Umbilical cord (tissue), 2 donors: Measurements from ENCODE around the gene LRP6. TPM values are rescaled to one million over a fixed set of nuclear protein-coding genes. Genes with fewer than 3 reads are reported as not detected.
A peak's percentile ranks its signal among the peaks of the same experiment; 100 is the strongest.
"Not testable (repeated sequence)": the region's sequence is repeated elsewhere in the genome, so short reads cannot be mapped to it uniquely, and the experiment has no call there.

Source experiments
- DNase-seq: peaks from one replicate; pipeline ENCODE4 v3.0.0-alpha.2; 2015; ENCODE audit warnings: low spot score
- total RNA-seq: library from RNA; depleted of rRNA; stranded (reverse); fragments of >200 nt; gene quantifications from one replicate; pipeline ENCODE4 v1.2.3, GENCODE V29; 2014; ENCODE audit warnings: low replicate concordance; ENCODE audit not compliant: insufficient read depth

The LRP6 gene
- total RNA-seq, 1 donor from 2014 or later = 156 TPM

DNA sequence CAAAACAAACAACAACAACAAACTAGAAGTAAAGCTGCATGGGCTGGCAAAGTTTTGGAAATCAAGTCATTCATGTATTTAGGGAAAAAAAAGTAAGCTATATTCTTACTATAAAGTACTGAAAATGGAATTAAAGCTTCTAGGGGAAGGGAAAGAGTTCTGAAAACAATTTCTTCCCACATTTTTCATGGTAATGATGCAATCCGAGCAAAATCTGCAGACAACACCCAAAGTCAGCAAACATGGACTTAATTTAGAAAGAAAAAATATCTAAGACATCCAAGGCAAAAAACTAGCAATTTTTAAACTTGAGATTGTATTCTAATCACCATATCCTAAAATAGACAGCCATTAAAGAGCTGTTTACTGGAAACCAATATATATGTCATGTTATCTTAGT is 86.3 kb downstream of the LRP6 start:
- DNase-seq = no peak

DNA sequence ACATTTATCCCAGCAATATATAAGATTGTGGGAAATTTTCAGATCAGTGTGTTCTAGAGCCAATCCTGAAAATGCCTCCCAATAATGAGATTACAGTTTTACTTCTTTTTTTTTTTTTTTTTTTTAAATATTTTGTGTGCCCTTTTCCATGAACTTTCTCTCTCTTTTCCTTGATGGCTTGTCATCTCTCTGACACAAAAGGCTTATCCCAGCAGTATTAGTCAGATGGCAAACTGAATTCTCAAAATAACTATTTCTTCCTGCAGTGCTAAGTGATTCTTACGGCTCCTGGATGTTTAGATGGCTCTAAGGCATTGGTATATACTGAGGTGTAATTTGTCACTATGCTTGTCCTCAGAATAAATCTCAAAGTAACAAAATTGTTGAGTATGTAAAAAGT is 86.7 kb downstream of the LRP6 start:
- DNase-seq = no peak

DNA sequence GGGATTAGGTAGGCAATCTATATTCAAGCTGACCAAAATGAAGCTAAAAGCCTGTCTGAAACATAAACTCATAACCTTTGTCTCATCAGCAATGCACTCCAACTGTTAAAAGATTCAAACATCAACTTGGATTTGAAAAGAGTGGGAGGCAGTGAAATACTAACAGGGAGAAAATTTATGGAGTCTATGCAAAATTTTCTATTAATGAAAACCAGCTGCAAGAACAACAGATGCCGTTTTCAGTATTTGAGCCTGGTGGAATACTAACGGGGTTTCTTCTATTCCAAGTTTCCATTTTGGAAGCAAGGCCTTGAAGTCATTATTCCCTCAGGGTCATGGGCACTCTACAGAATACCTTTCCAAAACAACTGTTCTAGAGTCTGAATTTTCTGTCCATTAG is 88.3 kb downstream of the LRP6 start:
- no peak for DNase-seq

DNA sequence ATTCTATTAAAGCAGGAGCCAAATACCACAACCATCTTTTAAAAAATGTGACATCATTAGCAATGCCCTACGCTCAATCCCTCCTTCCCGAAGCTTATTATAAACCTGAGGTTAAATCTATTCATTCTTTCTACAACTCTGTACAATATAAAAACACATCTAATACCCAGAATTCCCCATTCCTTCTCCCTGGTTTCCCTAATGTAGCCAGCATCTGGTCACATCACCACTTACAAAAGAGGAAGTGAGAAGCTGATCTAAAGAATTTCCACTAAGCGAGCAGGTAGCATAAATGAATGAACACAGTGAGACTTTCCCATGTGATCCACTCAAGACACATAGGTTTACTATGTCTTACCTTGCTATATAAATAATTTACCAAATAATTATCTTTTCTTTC is 90.4 kb downstream of the LRP6 start:
- DNase-seq = no peak

DNA sequence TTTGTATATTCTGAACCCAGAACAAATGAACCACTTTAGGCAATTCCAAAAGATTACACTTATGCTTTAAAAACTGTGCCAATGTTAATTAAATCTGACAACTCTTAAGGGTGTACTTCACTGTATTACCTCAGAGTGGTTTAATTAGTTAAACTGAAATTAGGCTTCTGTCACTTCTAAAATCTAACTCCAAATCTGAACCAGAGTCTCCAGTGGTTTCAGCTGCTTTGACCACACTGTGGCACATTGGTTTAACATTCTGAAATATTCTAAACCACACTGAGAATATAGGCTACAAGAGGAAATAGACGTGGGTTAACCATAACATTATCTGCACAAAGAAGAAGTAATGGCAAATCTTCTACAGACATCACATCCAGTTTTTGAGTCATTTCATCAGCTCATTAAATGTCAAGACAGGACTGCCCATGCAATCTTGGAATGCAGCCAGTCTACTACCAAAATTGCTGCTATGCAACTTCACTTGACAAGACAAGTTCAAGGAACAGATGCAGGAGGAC is 94.8 kb downstream of the LRP6 start:
- DNase-seq = peak; percentile 37

DNA sequence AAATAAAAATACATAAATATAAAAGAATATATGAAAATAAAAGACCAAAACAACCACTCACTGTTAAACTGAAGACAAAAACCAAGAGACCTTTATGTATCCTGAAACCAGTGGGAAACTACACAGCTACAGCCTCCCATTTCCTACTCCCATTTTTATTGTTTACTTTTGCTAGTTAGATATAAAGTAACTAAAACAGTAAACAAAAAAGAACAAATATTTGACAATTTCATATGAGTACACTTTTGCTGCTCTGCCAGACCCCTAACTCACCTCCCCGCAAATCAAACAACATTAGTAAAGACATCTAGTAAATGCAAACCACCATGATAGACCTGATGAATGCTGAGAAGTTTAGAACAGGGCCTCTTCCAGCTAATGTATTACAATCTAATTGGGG is 99.0 kb downstream of the LRP6 start:
- DNase-seq = no peak

DNA sequence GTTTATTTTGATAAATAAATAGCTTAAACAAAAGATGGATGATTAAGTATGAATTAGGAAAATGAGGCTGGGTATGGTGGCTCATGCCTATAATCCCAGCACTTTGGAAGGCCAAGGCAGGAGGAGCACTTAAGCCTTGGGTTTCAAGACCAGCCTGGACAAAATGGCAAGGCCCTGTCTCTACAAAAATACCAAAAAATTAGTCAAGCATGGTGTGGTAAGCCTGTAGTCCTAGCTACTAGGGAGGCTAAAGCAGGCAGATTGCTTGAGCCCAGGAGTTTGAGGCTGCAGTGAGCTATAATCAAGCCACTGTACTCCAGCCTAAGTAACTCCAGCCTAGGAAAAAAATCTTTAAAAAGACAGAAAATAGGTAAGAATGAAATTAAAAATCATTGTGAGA is 100.1 kb downstream of the LRP6 start:
- no peak for DNase-seq

DNA sequence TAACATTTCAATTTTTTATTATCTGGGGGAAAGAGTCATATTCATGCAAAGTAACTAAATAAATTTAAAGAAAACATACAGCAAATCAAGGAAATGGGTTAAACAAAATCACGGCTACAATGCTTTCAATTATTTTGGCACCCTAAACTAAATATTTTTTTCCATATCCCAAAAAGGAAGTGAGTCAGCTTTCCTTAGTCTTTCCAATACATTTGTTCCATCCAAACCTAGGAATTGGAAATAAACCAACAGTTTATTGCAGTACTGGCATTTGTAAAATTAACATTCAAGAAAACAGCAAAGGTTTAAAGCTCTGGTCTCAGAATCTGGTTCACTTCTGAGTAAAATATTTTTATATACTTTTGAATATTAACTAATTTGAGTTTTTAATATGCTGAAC is 106.9 kb downstream of the LRP6 start:
- peak; percentile 19 for DNase-seq

DNA sequence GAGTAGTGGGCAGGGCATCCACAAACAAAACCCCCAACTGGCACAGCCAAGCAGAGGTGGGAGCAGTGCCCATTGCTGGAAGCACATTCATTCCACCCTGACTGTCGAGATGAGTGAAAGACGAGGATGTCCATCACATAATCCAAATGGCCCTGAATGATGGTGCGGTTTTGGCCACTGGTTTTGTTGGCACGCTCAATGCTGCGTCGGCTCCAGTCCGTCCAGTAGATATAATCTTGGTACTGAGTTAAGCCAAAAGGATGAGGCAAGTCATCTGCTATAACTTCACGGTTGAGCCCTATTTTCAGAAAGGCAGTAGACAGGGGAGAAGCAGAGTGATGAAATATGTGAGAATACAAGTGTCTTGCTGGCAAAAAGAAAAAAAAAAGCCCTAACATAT is 108.0 kb downstream of the LRP6 start:
- DNase-seq = no peak

DNA sequence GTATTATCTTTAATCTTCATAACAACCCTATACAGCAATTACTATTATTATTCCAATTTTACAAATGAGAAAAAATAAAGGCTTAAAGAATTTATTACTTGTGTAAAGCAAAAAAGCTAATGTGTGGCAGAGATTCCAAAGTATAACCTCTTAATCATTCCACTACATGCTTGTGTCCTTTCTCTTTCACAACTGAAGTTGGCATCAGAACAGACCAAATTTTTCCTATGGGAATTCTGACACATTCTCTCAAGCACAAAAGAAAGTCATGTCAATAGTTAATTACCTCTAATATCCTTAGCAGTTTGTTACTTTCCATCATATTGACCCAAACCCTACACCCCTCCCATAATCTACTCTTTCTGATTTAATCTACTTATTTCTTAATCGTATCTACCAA is 109.4 kb downstream of the LRP6 start:
- no peak for DNase-seq

DNA sequence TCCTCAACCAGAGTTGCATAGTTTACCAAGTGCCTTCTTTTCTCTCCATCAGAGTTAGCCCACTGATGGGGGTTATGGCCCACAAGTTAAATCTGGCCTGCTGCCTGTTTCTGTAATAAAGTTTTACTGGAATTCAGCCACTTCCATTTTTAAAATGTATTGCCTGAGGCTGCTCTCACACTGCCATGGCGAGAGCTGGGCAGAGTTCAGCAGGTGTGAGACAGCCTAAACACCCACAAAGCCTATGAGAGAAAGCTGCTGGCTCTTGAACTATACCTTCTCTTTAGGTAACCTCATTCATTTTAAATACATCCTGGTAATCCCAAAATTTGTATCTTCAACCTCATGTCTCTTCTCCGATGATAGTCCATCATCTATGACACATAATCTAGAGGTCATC is 110.0 kb downstream of the LRP6 start:
- DNase-seq = no peak

DNA sequence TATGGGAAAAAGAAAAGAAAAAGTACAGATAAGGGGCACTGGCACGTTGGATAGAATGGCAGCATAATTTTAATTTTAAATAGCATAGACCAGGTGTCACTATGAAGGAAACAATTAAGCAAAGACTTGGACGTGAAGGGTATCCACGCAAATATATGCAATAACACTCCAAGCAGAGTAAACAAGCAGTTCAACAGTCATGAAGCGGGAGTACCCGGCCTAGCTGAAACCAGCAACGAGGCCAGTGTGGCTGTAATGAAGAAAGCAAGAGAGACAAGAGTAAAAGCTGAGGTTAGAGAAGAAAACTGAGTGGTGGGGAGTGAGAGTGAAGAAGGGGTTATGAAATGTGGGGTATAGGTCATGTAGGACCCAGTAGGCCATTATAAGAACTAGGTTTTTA is 110.7 kb downstream of the LRP6 start:
- no peak for DNase-seq

DNA sequence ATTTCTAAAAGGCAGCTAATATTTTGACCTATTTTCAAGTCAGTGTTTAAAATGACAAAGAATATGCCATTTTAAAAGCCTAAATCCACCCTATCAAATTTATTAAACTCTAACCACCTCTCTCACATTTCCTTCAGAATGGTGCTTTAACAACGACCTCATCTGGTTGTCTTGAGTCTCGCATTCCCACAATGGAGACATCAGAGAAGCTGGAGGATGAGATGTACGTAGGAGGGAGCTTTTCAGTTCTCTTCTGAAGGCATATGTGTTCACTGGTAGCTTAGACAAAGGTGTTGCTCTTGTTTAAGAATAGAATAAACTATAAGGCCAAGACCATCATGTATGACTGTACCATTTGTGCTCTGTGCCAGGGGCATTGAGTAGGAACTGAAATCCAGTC is 113.2 kb downstream of the LRP6 start:
- no peak for DNase-seq

DNA sequence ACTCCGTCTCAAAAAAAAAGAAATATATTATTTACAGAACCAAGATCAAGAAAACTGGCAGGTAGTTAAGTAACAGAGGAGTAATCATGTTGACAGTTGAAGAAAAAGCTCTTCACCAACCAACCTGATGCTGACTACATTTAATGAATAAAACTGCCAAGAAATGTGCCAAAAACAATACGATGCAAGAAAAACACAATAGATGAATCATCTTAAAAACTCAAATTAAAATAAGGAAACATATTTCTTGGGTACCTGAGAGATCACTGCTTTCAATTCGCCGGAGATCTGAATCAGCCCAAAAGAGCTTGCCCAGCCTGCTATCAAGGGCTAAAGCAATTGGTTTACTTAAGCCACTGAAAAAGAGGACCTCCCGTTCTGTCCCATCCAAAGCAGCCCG is 119.7 kb downstream of the LRP6 start:
- DNase-seq = no peak

DNA sequence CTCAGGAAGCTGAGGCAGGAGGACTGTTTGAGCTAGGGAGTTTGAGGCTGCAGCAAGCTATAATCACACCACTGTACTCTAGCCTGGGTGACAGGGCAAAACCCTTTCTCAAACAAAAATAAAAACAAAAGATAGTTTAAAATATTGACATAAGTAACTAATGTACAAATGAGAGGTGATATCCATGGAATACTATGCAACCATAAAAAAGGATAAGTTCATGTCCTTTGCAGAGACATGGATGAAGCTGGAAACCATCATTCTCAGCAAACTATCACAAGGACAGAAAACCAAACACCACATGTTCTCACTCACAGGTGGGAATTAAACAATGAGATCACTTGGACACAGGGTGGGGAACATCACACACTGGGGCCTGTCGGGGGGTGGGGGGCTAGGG is 122.3 kb downstream of the LRP6 start:
- DNase-seq = not testable (repeated sequence)

DNA sequence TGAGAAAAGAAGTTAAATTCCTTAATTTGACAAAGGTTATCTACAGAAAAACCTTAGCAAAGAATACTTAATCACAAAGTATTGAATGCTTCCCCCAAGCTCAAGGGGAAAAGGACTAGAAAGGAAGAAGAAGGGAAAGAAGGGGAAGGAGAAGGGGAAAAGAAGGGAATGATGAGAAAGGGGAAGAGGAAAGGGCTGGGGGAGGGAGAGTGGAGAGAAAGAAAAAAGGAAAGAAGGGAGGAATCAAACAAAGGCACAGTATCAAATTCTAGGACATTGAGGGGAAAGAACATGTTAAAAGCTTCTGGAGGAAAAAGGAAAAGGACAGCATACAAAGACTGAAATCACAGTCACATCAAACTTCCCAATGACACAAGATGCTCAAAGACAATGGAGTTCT is 125.8 kb downstream of the LRP6 start:
- no peak for DNase-seq

DNA sequence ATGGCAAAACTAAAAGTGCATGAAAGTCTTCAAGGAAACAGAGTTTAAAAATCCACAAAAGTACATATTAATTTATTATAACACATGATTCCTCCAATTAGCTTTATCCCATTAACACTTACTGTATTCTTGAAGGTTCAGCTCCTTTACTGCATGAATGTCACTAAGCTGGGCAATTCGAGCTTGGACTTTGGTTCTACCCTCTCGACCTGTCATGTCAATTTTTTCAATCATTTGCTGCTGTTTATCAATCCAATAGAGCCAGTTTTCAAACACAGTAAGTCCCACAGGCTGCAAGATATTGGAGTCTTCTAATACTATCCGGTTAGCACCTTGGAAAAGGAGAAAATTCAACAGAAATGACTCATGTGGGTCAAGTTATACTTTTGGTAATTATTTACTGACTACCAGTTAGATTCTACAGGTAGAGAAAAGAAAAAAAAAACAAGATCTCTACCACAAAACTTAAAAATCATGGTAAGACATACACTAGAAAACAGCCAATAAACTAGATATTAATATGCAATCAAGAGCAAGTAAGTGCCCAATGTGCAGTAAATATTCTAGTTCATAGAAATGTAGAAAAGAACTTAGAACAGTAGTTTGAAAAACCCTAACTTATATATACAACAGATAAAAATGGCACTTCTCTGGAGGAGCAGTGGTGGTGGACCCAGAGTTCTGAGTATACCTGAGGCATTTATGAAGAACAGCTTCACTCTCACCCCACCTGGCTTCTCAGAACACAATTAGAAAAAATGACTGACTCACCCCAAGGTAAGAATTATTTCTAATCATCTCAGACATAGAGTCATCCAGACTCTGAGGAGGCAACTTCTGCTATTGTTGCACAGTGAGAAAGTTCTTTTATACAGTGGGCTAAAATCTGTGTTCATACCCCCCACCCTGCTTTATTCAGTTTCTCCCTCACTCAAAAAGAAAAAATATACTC is 128.4 kb downstream of the LRP6 start:
- DNase-seq = no peak

DNA sequence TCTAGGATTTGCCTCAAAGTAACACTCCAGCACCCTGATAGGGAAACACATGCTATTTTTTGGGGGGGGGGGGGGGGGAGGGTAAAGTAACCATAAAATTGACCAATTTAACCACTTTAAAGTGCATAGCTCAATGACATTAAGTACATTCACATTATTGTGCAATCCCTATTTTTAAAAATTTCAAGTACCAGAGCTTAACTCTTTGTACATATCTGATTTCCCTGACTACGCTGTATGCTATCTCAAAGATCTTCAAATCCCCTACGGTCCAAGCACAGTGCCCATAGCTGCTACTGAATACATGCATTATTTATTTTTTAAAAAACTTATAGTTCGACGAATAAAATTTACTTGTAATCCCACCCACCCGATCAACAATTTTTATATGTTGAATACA is 133.1 kb downstream of the LRP6 start:
- no peak for DNase-seq

DNA sequence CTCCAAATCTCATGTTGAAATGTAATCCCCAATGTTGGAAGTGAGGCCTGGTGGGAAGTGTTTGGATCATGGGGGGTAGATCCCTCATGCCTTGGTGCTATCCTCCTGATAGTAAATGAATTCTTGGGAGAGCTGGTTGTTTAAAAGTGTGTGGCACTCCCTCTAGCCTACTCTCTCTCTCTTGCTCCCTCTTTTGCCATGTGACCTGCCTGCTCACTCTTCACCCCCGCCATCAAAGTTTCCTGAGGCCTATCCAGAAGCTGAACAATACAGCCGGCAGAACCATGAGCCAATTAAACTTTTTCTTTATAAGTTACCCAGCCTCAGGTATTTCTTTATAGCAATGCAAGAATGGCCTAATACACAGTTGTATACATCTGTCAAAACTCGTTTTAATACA is 133.6 kb downstream of the LRP6 start:
- no peak for DNase-seq

DNA sequence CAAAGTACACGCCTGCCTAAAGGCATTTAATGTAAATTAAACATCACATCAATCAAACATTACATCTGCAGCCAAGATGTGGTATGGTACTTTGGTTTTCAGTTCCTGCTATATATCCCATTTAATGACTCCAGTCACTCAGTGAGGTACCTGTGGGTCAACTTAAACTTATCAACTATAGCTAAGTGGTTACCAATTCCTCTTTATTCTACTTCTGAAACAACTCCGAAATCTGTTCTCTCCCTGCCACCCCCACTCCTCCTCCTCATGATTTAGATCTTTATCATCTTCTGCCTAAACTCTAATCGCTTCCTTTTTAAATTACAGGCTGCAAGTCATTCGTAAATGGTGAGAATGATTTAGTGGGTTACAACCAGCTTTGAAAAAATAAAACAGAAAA is 138.2 kb downstream of the LRP6 start:
- no peak for DNase-seq

DNA sequence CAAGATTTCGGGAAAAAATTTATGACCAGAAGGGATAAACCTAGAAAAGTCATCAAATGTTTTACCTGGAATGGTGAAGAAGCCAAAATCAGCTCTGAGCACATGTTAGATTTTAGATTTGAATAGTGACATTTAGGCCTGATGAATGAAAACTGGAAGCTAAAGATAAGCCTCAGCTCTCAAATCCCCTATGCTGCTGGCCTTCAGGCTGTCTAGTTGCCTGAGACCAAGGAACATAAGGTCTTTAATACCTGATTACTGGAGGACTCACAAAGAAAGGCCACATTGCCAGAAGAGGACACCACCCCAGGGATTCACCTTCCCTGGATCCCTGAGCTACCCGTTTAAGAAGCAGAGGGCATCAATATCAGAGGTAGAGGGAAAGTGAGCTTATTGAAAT is 139.5 kb downstream of the LRP6 start:
- DNase-seq = no peak

DNA sequence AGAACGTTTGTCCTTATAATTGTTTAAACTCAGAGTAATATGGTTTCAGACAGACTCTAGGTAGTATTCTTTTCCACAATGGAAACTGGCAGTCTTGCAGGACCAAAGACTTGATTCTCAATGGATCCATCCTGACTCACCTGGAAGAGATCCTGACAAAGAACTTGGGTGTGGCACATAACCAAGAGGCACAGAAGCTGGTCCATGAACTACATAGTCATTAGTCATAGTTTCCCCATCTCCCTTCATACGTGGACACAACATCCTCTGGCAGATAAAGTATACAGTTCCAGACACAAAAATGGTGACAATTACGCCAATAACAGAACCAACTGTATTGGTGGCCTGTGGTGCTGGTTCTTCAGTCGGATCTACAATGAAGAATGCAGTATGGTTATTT is 140.3 kb downstream of the LRP6 start:
- DNase-seq = no peak

DNA sequence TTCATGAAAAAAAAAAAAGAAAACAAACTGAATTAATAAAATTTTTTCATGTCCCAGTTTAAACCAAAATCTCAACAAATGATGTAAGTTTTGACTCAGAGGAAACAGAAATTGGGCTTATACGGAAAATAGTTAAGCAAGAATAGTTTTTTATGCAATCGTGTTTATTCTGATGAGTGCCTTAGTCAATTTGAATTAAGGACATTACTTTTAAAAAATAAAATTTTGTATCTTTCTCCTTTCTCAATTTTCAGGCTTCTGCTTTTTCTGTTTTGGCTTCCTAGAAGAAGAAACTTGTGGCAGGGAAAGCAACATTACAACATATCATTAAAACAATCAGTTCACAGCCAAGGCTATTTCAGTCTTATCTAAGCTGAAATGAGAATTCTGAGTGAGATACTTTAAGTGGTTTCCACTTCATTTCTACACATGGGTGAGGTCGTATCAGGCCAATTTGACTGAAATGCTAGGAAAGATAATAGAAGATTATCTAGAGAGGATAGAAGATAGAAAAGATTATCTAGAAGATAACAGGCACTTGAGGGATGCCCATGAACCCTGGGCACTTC is 143.7 kb downstream of the LRP6 start:
- DNase-seq = no peak
